AG04450 (cell line): ENCODE measurements around the gene MTERF2. TPM values are rescaled to one million over a fixed set of nuclear protein-coding genes. Genes with fewer than 3 reads are reported as not detected.
"Not testable (repeated sequence)": the region's sequence is repeated elsewhere in the genome, so short reads cannot be mapped to it uniquely, and the experiment has no call there.

Experiments
- CTCF ChIA-PET: fragments of 300-600, 350-600 bp; formaldehyde crosslinking; extraction: SDS; loops from one replicate; lab custom pipeline; 2022; ENCODE audit warnings: antibody characterized with exemption, inconsistent platforms; lab: Charles Lee
- POLR2A ChIA-PET: fragments of 350-600 bp; formaldehyde crosslinking; extraction: SDS; loops from one replicate; lab custom pipeline; 2021; ENCODE audit warnings: antibody characterized with exemption, inconsistent platforms; lab: Yijun Ruan, JAX
- DNase-seq: peaks from one replicate; pipeline ENCODE4 v3.0.0-alpha.2; 2011; ENCODE audit warnings: low read depth, low spot score
- H3K27ac ChIP-seq: one replicate; pipeline ENCODE4 v1.5.1; 2012; ENCODE audit warnings: low read depth, low read length, control low read depth
- H3K27me3 ChIP-seq: one replicate; pipeline ENCODE4 v1.6.0; 2012; ENCODE audit warnings: low read length; ENCODE audit not compliant: control insufficient read depth, insufficient read depth
- H3K4me3 ChIP-seq: 2 replicates; pipeline ENCODE4 v1.5.1; 2011; ENCODE audit warnings: mild to moderate bottlenecking, low read depth, low read length, control low read depth
- H3K9me3 ChIP-seq: 2 replicates; pipeline ENCODE4 v1.5.1; 2012; ENCODE audit warnings: low read length; ENCODE audit not compliant: control insufficient read depth, insufficient read depth
- CTCF ChIP-seq: IDR thresholded peaks from 2 replicates; pipeline ENCODE4 v1.5.1; 2011; ENCODE audit warnings: low read depth, low read length, control low read depth, inconsistent platforms
- polyA plus RNA-seq: library from polyadenylated mRNA; depleted of rRNA; stranded (reverse); fragments of >200 nt; gene quantifications from 2 replicates; pipeline ENCODE4 v1.2.3, GENCODE V29; 2011

MTERF2 gene
- polyA plus RNA-seq, 1 experiment: 7.5 TPM

- CTCF ChIA-PET: interaction anchor here (0.6 kb wide), 1 partner anchor 875 kb away, joined by 3 read pairs; no protein-coding TSS in a partner anchor
- POLR2A ChIA-PET: no interaction called here
Measured at GRCh38 chr12:107031061-107031460, 44.1 kb upstream of the MTERF2 start.

GRCh38 chr12:107029081-107029480, 42.1 kb upstream of the MTERF2 start:
- H3K4me3 ChIP-seq: no peak overlapping the region
- no peaks in the 10 kb centered on the region for H3K27me3 ChIP-seq
- TF ChIP-seq CTCF: no peak
- no peak overlapping the region for H3K27ac ChIP-seq
- DNase-seq: no peak
- POLR2A ChIA-PET: no interaction called here
- CTCF ChIA-PET: no interaction called here
- H3K9me3 ChIP-seq: no peaks in the 10 kb centered on the region

More at GRCh38 chr12:107031061-107031460, 44.1 kb upstream of the MTERF2 start:
- no peak for DNase-seq
- TF ChIP-seq CTCF: no peak
- Histone ChIP-seq H3K27ac (no peak overlapping the region), H3K4me3 (no peak overlapping the region), H3K27me3 (no peaks in the 10 kb centered on the region), H3K9me3 (no peaks in the 10 kb centered on the region)

- no peaks in the 10 kb centered on the region for H3K9me3 ChIP-seq
- no peak for TF ChIP-seq CTCF
- no peaks in the 10 kb centered on the region for H3K27me3 ChIP-seq
- POLR2A ChIA-PET: interaction anchor here (0.9 kb wide), 1 partner anchor 72 kb away, joined by 6 read pairs; the partner anchor contains the start of gene TMEM263
- H3K27ac ChIP-seq: no peak overlapping the region
- CTCF ChIA-PET: interaction anchor here (1.3 kb wide), 1 partner anchor 64 kb away, joined by 3 read pairs; no protein-coding TSS in a partner anchor
- no peak overlapping the region for H3K4me3 ChIP-seq
- peak; percentile 70 for DNase-seq
Measured at GRCh38 chr12:107027636-107028053, 40.7 kb upstream of the MTERF2 start.

- H3K4me3 ChIP-seq: no peak overlapping the region
- no peak for DNase-seq
- no peaks in the 10 kb centered on the region for H3K9me3 ChIP-seq
- POLR2A ChIA-PET: interaction anchor here (0.9 kb wide), 1 partner anchor 71 kb away, joined by 6 read pairs; the partner anchor contains the start of gene TMEM263
- H3K27me3 ChIP-seq: no peaks in the 10 kb centered on the region
- no peak for TF ChIP-seq CTCF
- no peak overlapping the region for H3K27ac ChIP-seq
- CTCF ChIA-PET: interaction anchor here (1.3 kb wide), 1 partner anchor 65 kb away, joined by 3 read pairs; no protein-coding TSS in a partner anchor
Measured at GRCh38 chr12:107026806-107027635, 40.1 kb upstream of the MTERF2 start.

GRCh38 chr12:107026356-107026755, 39.4 kb upstream of the MTERF2 start:
- H3K27ac ChIP-seq, H3K9me3 ChIP-seq, H3K4me3 ChIP-seq, H3K27me3 ChIP-seq, CTCF ChIA-PET, DNase-seq, POLR2A ChIA-PET: not testable (repeated sequence)
